Neural progenitor cell (in vitro differentiated cells): Measurements from ENCODE around the gene IRF9. TPM values are rescaled to one million over a fixed set of nuclear protein-coding genes. Genes with fewer than 3 reads are reported as not detected.
"Not testable (repeated sequence)": the region's sequence is repeated elsewhere in the genome, so short reads cannot be mapped to it uniquely, and the experiment has no call there.

Experiments used
- DNase-seq: peaks from one replicate; pipeline ENCODE4 v3.0.0-alpha.2; 2016; ENCODE audit warnings: low spot score
- H2AFZ ChIP-seq: fragments of 200-600 bp; sonication (generic); replicated peaks from 2 replicates; pipeline ENCODE4 v1.6.1; 2016; ENCODE audit warnings: antibody characterized with exemption
- H3F3A ChIP-seq: fragments of 200-600 bp; sonication (generic); 2 replicates; pipeline ENCODE4 v1.6.1; 2016; ENCODE audit warnings: antibody characterized with exemption, low read depth
- H3K27ac ChIP-seq: fragments of 200-600 bp; sonication (generic); 2 replicates; pipeline ENCODE4 v1.5.1; 2016; ENCODE audit warnings: mild to moderate bottlenecking
- H3K27me3 ChIP-seq: fragments of 200-600 bp; sonication (generic); 2 replicates; pipeline ENCODE4 v1.6.1; 2016; ENCODE audit warnings: mild to moderate bottlenecking, moderate library complexity
- H3K36me3 ChIP-seq: fragments of 200-600 bp; sonication (generic); 2 replicates; pipeline ENCODE4 v1.5.1; 2016
- H3K4me1 ChIP-seq: fragments of 200-600 bp; sonication (generic); 2 replicates; pipeline ENCODE4 v1.6.1; 2016; ENCODE audit warnings: mixed run types
- H3K4me2 ChIP-seq: fragments of 200-600 bp; sonication (generic); 2 replicates; pipeline ENCODE4 v1.6.1; 2016
- H3K4me3 ChIP-seq: fragments of 200-600 bp; sonication (generic); 2 replicates; pipeline ENCODE4 v1.5.1; 2016
- H3K79me2 ChIP-seq: fragments of 200-600 bp; sonication (generic); 2 replicates; pipeline ENCODE4 v1.6.1; 2016; ENCODE audit warnings: low read depth
- H3K9ac ChIP-seq: fragments of 200-600 bp; sonication (generic); 2 replicates; pipeline ENCODE4 v1.6.1; 2016
- H3K9me3 ChIP-seq: fragments of 200-600 bp; sonication (generic); 2 replicates; pipeline ENCODE4 v1.5.1; 2016; ENCODE audit warnings: low read depth
- H4K20me1 ChIP-seq: fragments of 200-600 bp; sonication (generic); 2 replicates; pipeline ENCODE4 v1.6.1; 2016; ENCODE audit warnings: low read depth
- H3K27ac Mint-ChIP-seq: 3 replicates; pipeline ENCODE4 v1.8.0; 2021; ENCODE audit warnings: mixed read lengths
- H3K27me3 Mint-ChIP-seq: 2 replicates; pipeline ENCODE4 v1.8.0; 2022; ENCODE audit warnings: low read depth, mild to moderate bottlenecking, inconsistent platforms, moderate library complexity, mixed read lengths; ENCODE audit not compliant: insufficient read depth
- H3K36me3 Mint-ChIP-seq: 3 replicates; pipeline ENCODE4 v1.8.0; 2021; ENCODE audit warnings: mixed read lengths
- H3K4me1 Mint-ChIP-seq: 3 replicates; pipeline ENCODE4 v1.8.0; 2021; ENCODE audit warnings: mixed read lengths
- H3K4me3 Mint-ChIP-seq: 3 replicates; pipeline ENCODE4 v1.8.0; 2021; ENCODE audit warnings: mild to moderate bottlenecking, moderate library complexity, mixed read lengths
- H3K9me3 Mint-ChIP-seq: 3 replicates; pipeline ENCODE4 v1.8.0; 2020; ENCODE audit warnings: mixed read lengths
- CTCF ChIP-seq: fragments of 200-600 bp; sonication (generic); IDR thresholded peaks from 2 replicates; pipeline ENCODE4 v1.5.1; 2017; ENCODE audit warnings: antibody characterized with exemption, mild to moderate bottlenecking
- EZH2 ChIP-seq: fragments of 200-600 bp; sonication (generic); IDR thresholded peaks from 2 replicates; pipeline ENCODE4 v1.6.1; 2017; ENCODE audit warnings: antibody characterized with exemption, mild to moderate bottlenecking, moderate library complexity
- EZH2phosphoT487 ChIP-seq: fragments of 200-600 bp; sonication (generic); IDR thresholded peaks from 2 replicates; pipeline ENCODE4 v1.6.1; 2017; ENCODE audit warnings: antibody characterized with exemption
- total RNA-seq: library from RNA; depleted of rRNA; stranded (reverse); fragments of >200 nt; gene quantifications from 2 replicates; pipeline ENCODE4 v1.2.3, GENCODE V29; 2015; ENCODE audit warnings: low replicate concordance

The IRF9 gene
- total RNA-seq, 1 donor from 2014 or later: 9.7 TPM

DNA sequence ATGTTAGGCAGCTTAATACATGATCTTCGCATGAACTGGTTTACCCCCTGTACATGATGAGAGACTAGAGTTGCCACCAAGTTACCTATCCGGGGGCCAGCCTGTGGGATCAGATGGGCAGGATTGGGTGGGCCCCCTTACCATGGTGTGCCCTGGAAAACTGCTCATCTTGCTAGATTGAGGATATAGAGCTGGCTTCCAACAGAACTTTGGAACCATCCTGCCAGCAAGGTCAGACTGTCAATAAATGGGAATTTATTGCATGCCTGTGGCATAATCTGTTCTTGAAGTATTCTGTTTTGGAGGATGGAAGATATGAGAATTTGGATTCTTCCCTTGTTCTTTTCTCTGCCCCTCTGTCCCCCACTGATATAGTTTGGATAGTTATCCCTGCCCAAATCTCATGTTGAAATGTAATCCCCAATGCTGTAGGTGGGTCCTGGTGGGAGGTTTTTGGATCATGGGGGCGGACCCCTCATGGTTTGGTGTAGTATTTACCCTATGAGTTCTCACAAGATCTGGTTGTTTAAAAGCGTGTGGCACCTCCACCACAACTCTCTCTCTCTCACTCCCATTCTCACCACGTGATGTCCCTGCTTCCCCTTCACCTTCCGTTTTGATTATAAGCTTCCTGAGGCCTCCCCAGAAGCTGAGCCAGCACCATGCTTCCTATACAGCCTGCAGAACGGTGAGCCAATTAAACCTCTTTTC is 37.9 kb downstream of the IRF9 start:
- Histone ChIP-seq H3K36me3 (peaks cover 5% of the 10 kb centered on the region), H3K4me2 (no peak overlapping the region), H3K9me3 (no peaks in the 10 kb centered on the region), H3K4me1 (peaks cover 6% of the 10 kb centered on the region), H3K79me2 (peaks cover 14% of the 10 kb centered on the region), H3K9ac (no peak overlapping the region), H3F3A (peaks cover 27% of the 10 kb centered on the region), H3K27ac (no peak overlapping the region), H2AFZ (no peak overlapping the region), H4K20me1 (no peaks in the 10 kb centered on the region), H3K27me3 (no peaks in the 10 kb centered on the region), H3K4me3 (no peak overlapping the region)
- no peak overlapping the region for H3K27ac Mint-ChIP-seq
- no peaks in the 10 kb centered on the region for H3K9me3 Mint-ChIP-seq
- no peak overlapping the region for H3K4me3 Mint-ChIP-seq
- no peak for DNase-seq
- TF ChIP-seq EZH2 (no peak), CTCF (no peak), EZH2phosphoT487 (no peak)
- H3K36me3 Mint-ChIP-seq: peaks cover 23% of the 10 kb centered on the region
- H3K4me1 Mint-ChIP-seq: peaks cover 20% of the 10 kb centered on the region
- peaks cover 6% of the 10 kb centered on the region for H3K27me3 Mint-ChIP-seq

DNA sequence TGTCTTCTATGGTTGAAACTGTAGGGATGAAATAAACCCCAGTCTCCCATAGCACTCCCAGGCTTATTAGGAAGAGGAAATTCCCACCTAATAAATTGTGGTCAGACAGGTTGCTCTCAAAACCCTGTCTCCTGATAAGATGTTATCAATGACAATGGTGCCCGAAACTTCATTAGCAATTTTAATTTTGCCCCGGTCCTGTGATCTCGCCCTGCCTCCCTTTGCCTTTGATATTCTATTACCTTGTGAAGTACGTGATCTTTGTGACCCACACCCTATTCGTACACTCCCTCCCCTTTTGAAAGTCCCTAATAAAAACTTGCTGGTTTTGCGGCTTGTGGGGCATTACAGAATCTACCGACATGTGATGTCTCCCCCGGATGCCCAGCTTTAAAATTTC is 41.5 kb downstream of the IRF9 start:
- H3K4me1 ChIP-seq, H2AFZ ChIP-seq, H3K79me2 ChIP-seq, H3K27me3 Mint-ChIP-seq, H3K4me3 ChIP-seq, H3K27me3 ChIP-seq, H3K4me2 ChIP-seq, H4K20me1 ChIP-seq, H3K9ac ChIP-seq, H3K4me3 Mint-ChIP-seq, H3K36me3 ChIP-seq, H3K27ac Mint-ChIP-seq, H3K9me3 Mint-ChIP-seq, DNase-seq, H3K27ac ChIP-seq, H3K4me1 Mint-ChIP-seq, H3K9me3 ChIP-seq, H3F3A ChIP-seq: not testable (repeated sequence)
- H3K36me3 Mint-ChIP-seq: peaks cover 34% of the 10 kb centered on the region

- peaks cover 36% of the 10 kb centered on the region for H3K36me3 Mint-ChIP-seq
- not testable (repeated sequence) for DNase-seq
These were observed 42.3 kb downstream of the IRF9 start for GRCh38 chr14:24203249-24203886.

DNA sequence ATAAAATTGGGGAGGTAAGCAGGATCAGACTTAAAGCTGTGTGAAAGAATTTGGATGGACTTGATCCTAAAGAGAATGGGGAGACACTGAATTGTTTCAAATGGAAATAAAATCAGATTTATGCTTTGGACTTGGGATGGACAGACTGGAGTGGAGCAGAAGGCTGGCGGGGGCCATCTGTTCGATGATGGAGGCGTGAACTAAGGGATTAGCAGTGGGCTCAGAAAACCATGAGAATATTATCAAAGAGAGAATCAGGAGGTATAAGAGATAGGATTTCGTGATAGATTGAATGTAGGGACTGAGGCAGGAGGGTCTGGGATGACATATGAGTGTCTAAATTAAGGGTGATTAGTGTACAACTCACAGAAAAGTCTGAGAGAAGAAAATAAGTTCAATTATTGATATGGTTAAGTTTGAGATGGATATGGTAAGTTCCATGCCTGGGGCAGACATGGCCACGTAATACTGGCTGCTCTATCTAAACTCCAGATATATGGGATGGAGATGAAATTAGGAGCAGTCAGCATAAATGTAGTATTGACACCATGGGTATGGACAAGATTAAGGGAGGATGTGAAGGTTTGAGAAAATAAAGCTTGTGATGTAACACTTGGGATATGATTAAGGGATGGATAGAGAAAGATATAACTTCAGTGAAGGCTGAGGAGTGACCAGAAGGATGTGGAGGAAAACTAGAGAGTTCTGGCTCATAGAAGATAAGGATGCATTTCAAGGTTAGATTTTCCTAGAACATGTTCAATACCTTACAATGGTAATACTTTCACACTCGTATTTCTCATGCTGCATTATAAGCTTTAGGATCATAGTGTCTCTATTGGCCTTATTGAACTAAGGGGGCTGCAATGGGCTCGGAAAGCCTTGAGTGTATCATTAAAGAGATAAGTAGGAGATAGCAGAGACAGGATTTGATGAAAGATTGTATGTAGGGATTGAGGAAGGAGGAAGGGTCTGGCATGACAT is 43.4 kb downstream of the IRF9 start:
- DNase-seq: no peak
- no peaks in the 10 kb centered on the region for H3K9me3 Mint-ChIP-seq
- Histone ChIP-seq H3K9me3 (no peaks in the 10 kb centered on the region), H3K27ac (no peak overlapping the region), H3K79me2 (no peaks in the 10 kb centered on the region), H3K4me1 (no peaks in the 10 kb centered on the region), H3K36me3 (peaks cover 5% of the 10 kb centered on the region), H3K9ac (no peak overlapping the region), H3K4me2 (no peak overlapping the region), H3K4me3 (no peak overlapping the region), H3F3A (no peaks in the 10 kb centered on the region), H3K27me3 (no peaks in the 10 kb centered on the region), H2AFZ (no peak overlapping the region), H4K20me1 (no peaks in the 10 kb centered on the region)
- H3K4me1 Mint-ChIP-seq: no peaks in the 10 kb centered on the region
- TF ChIP-seq CTCF: no peak
- no peak for TF ChIP-seq EZH2phosphoT487
- TF ChIP-seq EZH2: no peak
- H3K36me3 Mint-ChIP-seq: peaks cover 36% of the 10 kb centered on the region
- H3K27ac Mint-ChIP-seq: no peak overlapping the region
- no peak overlapping the region for H3K4me3 Mint-ChIP-seq
- peaks cover 2% of the 10 kb centered on the region for H3K27me3 Mint-ChIP-seq

More at GRCh38 chr14:24203249-24203886, 42.3 kb downstream of the IRF9 start:
- H3K27ac Mint-ChIP-seq, H3K27me3 Mint-ChIP-seq, H2AFZ ChIP-seq, H3K9me3 Mint-ChIP-seq, H3K4me3 ChIP-seq, H3K79me2 ChIP-seq, H3K4me3 Mint-ChIP-seq, H3K4me1 ChIP-seq, H3K4me2 ChIP-seq, H3K27me3 ChIP-seq, H3K36me3 ChIP-seq, H3F3A ChIP-seq, H4K20me1 ChIP-seq, H3K4me1 Mint-ChIP-seq, H3K27ac ChIP-seq, H3K9me3 ChIP-seq, H3K9ac ChIP-seq: not testable (repeated sequence)
